CD4-positive, alpha-beta T cell treated with Interleukin-10 for 1 hour (primary cell): ENCODE measurements around the gene C3orf22.

Source experiments
- DNase-seq: peaks from one replicate; pipeline ENCODE4 v3.0.0-alpha.2; 2020

C3orf22 gene

GRCh38 chr3:126555795-126556636 lies 2.7 kb downstream of the C3orf22 start:
- DNase-seq: no peak

- DNase-seq: no peak
Observed at GRCh38 chr3:126554560-126555525, 3.9 kb downstream of the C3orf22 start.

DNA sequence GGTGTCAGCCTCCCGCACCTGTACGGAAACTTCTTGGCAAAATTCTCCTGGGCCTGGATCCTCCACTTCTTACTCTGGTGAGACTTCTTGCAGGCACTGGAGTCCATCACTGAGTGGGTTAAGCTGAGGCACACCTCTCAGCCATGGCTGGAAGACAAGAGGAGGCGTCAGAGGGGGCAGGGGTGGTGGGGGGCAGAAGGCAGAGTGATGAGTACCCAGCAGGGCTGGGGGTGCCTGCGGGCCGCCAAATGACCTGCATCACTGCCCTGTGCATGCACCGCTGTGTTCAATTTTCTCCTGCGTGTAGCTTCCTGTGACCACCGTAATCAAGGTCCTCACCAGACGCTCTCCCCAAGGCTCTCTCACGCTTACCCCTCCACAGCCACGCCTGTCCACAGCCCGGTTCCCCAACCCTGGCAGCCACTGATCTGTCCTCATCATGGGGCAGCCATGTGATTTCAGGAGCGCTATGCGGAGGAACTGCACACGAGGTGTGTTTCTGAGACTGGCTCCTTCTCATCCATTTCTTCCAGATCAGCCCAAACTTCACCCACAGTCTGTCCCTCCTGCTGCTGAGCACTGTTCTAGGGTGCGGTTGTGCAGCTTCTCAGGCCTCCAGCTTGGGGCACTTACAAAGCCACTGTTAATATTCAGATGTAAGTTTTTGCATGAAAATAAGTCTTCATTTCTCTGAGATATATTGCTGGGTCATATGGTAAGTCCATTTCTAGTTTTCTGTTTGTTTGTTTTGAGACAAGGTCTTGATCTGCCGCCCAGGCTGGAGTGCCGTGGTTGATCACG lies 5.2 kb downstream of the C3orf22 start:
- DNase-seq: no peak

DNA sequence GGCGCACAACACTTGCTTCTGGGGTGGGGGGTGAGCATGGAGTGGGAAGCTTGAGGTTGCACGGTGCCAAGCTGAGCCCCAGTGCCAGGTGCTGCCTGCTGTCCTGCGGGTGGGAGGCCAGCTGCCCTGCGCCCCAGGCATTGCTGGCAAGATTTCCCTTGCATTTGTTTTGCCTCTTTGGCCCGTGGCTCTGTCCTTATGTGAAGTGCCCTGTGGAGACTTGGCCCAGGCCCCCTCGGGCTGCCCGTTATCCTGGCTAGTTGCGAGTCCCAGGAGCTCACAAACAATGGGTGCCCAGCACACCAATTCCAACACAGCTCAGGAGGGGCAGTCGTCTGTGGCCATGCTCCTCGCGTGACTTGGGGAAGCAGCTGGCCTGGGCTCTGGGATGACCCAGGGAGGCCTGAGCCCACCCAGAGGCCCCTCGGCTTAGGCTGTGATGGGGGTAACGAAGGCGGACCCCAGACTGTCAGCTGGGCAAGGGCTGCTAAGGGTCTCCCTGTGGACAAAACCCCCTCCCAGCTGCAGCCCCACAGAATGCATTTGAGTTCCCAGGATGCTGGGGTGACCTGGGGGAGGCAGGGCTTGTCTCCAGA lies 5.9 kb downstream of the C3orf22 start:
- DNase-seq: no peak

DNA sequence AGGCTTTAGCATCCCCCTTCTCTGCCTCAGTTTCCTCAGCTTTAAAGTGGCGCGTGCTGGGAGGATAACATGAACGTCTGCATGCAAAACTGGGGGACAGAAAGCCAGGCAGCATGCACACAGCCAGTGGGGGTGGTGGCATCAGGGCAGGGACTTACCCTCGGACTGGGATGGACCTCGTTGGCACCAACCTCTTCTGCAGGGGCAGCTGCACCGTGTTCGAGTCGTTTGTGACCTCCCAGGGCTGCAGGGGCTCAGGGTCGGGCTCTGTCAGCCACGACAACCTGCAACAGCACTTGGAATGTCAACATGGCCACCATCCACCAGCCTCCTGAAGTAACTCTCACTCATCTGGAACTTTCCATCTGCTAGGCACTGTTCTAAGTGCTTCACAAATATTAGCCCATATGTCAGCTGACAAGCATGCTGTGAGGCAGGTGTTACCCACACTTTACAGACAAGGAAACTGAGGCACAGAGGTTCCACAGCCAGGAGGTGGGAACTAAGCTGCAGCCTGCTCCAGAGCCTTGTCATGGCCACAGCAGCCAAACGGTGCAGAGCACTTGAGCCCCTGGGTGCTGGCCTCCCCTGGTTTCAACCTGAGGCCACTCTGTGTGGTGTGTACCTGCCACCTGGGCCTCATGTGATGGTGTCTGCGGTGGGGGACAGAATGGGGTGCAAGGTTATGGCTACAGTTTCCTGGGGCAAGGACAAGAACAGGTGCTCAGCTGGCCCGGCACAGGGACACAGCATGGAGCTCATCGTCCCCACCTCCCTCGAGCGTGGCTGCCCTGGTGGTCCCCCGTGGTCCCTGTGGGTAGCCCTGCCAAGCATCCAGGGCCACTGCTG lies 6.7 kb downstream of the C3orf22 start:
- no peak for DNase-seq

GRCh38 chr3:126551121-126551838 lies 7.5 kb downstream of the C3orf22 start:
- DNase-seq: no peak

DNA sequence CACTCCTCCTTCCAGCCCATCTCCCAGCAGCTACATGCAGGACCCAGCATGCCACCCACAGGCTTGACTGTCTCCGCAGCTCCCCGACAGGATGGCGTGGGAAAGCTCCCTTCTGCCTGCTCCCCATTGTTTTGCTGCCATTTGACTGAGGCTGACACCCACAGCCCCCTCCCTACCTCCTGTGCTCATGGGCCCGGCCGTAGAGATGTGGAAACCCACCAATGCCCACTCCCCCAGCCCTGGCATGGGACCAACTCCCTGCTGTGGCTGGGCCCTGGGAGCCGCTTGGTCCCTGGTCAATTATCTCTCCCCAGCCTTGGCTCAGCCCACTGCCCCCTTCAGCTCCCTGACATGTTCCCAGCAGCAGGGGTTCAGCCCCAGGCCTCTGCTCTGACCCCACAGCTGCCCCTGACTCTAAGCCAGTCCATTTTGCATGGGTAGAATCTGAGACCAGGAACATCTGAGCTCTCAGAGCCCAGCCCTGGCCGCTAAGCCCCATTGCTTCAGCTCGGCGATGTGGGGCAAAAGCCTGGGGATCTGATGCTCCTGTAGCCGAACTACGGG lies 8.2 kb downstream of the C3orf22 start:
- no peak for DNase-seq

DNA sequence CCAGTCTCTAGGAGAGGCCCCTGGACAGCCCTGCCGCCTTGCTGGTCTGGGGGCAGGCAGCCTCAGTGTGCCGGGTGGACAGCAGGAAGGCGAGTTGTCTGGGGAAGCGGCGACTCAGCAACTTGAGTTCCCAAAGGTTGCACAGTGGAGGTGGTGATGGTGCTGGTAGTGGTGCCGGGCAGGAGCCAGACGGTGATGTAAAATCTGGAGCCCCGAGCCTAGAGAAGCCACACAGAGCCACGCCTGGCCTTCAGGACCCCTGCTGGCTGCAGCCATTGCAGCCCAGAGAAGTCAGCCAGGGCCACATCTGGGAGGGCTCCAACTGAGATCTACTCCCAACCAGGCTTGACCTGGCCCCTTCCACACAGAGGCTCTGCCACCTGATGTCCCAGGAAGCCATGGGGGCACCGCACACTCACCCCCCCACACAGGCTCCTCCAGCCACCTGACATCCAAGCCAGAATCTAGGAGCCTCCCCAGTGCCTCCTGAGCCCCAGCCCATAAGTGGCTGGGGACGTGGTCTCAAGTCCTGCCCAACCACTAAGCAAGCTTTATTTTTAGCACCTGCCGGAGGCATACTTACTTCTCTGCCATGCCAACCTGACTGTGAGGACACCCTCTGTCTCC lies 8.8 kb downstream of the C3orf22 start:
- DNase-seq: no peak

GRCh38 chr3:126548556-126549466 lies 9.9 kb downstream of the C3orf22 start:
- DNase-seq: no peak

- DNase-seq: no peak
Observed at GRCh38 chr3:126547721-126548120, 11.0 kb downstream of the C3orf22 start.

DNA sequence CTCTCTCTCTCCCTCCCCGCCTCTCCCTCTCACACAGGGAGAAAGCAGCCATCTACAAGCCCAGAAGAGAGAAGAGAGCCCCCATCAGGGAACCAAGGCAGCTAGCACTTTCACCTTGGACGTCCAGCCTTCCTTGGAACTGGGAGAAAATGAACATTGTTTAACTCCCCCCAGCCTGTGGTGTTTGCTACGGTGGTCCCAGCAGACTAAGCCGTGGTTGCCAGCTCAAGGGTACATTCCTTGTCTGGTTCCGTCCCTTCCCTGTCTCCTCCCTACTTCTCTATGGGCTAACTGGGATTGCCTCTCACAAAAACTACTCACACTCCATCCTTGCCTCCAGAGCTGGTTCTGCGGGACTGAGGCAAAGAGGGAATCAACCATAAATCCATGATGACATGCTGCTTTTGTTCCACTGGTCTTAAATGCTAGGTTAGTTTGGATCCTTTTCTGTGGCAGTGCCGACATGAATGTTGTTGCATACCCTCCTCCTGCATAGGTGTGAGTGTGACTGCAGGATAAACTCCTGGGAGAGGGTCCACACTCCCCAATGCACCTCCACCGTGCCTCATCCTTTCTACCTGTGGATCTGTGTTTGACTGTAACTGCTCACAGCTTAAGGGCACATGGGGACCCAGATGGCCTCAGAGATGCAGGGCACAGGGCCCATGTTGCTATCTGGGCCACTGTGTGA lies 12.0 kb downstream of the C3orf22 start:
- DNase-seq: no peak

- no peak for DNase-seq
Observed at GRCh38 chr3:126546013-126546412, 12.7 kb downstream of the C3orf22 start.

- DNase-seq: no peak
Observed at GRCh38 chr3:126545544-126545943, 13.2 kb downstream of the C3orf22 start.

GRCh38 chr3:126544596-126545281 lies 14.0 kb downstream of the C3orf22 start:
- DNase-seq: no peak

- DNase-seq: no peak
Observed at GRCh38 chr3:126543457-126544061, 15.2 kb downstream of the C3orf22 start.

- DNase-seq: no peak
Observed at GRCh38 chr3:126542340-126543241, 16.1 kb downstream of the C3orf22 start.
